ENCODE data around the gene CCDC121.

GRCh38 chr2:27584597-27584996 is 44.2 kb downstream of the CCDC121 start:
- TF ChIP-seq CTCF (IDR thresholded peaks at IDR 0.05; ENCODE audit: low read depth, low read length, poor library complexity, severe bottlenecking) (no peak), EZH2phosphoT487 (IDR thresholded peaks at IDR 0.05; ENCODE audit: borderline replicate concordance, low read length) (no peak)
